ENCODE data around the gene NUP98.

GRCh38 chr11:3816673-3817072 lies 19.3 kb upstream of the NUP98 start:
- no peak for TF ChIP-seq CTCF (IDR thresholded peaks at IDR 0.05)
- no peak for TF ChIP-seq POLR2A (IDR thresholded peaks at IDR 0.05)

All from uterus (tissue), 2 donors.